Erythroblast (primary cell): ENCODE measurements around the gene METTL14.

Experiments used
- GATA1 ChIP-seq: IDR thresholded peaks from 2 replicates; pipeline ENCODE4 v1.6.1; 2011; ENCODE audit warnings: low read depth, mild to moderate bottlenecking, control low read depth, low read length, moderate library complexity
- POLR2A ChIP-seq: IDR thresholded peaks from 2 replicates; pipeline ENCODE4 v1.6.1; 2011; ENCODE audit warnings: mild to moderate bottlenecking, low read length

DNA sequence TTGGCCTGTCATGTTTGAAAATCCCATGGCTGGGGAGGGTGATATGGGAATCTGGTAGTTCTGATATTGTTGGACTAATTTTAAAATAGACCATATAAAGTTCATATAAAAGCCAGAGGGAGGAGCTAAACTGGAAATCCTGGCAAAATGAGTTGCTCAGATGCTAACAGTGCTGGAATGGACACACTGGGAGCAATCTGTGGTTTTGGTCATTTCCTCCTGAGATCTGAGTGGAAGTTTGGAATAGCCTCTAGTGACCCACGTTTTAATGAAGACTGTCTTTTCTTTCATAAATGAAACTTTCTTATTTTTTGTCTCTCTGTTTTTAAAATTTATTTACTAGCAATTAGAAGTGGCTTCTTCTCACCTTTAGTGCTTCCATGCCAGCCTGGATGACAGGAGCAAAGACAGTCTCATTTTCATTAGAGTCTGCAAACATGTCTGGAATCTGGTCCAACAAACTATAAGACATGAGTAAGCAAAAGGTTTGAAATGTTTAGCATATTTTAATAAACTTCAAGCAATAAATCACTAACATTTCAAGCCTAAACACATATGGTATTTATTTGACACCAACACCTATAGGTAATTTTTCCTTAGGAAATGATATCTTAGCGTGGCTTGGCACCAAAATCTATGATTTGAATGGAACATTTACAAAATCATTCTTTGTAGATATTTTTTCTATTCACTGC is 66.6 kb downstream of the METTL14 start:
- TF ChIP-seq POLR2A: no peak
- TF ChIP-seq GATA1: no peak
